Measurements from ENCODE around the gene PPP1R1B.

The PPP1R1B gene

DNA sequence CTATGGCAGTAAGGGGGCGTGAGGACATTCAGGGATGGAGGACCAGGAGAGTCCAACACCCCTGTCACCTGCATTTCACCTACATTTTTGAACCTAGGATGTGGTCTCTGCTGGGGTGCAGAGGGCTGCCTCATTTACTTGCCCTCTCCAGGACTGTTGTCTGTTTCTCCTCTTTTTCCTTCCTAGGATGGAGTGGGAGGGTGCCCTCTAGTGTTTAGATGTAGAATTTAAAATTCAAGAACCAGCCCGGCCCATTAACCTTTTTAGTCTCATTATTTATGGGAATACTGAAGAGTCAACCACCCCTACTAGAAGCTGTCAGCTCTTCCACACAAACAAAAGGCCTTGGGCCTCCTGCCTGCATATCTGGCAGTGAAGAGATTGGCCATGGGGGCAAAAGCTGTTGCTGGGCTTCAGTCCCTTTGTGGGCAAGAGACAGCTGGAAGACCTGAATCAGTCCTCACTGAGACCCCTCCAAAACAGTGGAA is 7.7 kb downstream of the PPP1R1B start:
- DNase-seq = no peak

DNA sequence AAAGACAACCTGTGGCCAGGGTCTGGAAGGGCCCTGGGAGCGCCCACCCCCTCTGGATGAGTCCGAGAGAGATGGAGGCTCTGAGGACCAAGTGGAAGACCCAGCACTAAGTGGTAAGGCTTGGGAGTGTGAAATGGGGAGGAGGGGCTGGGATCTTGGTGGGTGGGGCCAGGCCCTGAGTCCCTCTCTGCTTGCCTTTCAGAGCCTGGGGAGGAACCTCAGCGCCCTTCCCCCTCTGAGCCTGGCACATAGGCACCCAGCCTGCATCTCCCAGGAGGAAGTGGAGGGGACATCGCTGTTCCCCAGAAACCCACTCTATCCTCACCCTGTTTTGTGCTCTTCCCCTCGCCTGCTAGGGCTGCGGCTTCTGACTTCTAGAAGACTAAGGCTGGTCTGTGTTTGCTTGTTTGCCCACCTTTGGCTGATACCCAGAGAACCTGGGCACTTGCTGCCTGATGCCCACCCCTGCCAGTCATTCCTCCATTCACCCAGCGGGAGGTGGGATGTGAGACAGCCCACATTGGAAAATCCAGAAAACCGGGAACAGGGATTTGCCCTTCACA is 8.9 kb downstream of the PPP1R1B start:
- no peak for DNase-seq

DNA sequence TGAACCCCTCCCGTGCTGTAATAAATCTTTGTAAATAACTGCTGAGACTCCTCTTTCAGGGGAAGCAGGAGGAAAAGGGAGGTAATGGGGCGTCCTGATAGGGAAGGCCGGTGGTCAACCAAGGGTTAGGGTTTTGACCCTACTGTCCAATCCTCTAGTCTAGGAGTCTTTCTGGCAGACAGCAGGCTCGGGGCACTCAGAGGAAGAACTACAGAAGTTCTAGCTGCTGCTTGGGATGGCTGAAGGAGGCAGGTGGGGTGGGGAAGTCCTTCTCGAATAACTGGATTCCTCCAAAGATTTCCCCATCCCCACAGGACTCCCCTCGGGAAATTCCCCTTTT is 9.8 kb downstream of the PPP1R1B start:
- no peak for DNase-seq

DNA sequence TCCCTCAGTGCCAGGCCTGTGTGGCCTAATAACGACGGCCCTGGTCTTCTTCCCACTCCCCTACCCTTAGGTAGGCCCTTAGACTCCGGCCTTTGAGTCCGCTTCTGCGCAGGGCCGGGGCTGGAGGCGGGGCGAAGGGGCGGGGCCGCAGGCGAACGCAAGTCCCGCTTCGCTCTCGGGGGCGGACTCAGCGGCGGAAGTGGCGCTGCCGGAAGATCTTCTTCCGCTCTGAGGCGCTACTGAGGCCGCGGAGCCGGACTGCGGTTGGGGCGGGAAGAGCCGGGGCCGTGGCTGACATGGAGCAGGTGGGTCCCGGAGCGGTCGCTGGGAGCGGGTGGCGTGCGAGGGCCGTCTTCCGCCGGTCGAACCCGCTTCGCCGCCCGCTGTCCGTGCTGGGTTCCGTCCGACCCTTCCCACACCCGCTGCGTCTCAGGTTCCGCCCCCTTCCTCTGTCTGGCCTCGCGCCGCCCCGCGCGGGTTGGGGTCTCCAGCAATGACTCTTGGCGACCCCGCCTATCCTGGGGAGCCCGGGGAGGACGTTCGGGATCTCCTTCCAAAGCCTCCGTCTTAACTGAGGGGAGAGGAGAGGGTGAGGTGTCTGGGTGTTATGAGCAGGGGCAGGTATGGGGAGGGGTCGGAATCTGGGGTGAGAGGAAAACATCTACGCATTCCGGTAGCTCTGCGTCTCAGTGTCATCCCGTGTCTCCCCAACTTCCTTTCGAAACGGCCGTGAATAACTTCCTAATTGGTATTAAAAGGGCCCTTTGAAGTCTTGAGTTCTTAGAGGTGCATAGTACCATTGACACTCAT is 10.4 kb downstream of the PPP1R1B start, which contains the start of gene STARD3:
STARD3 (plus strand) TSS at position 218 of the 810 bp plus-strand sequence. CDS start 16,388 bp downstream, outside the sequence.
- peak; percentile 87 for DNase-seq

DNA sequence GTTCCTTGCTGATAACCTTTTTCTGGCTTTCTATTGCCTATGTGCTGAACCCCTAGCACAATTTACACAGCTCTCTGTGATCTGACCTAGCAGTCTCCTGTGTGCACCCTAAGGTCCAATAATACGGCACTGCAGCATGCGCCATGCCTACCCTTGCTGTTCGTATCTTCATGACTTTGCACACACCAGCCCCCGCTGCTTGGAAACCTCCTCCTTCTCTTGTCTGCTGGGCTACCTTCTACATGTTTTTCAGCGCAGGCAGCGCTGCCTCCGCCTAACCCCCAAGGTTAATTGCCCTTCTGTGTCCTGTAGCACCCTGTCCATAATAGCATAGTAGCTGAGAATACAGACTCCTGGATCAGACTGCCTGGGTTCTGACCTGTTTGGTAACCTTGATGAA is 11.6 kb downstream of the PPP1R1B start:
- DNase-seq = no peak

DNA sequence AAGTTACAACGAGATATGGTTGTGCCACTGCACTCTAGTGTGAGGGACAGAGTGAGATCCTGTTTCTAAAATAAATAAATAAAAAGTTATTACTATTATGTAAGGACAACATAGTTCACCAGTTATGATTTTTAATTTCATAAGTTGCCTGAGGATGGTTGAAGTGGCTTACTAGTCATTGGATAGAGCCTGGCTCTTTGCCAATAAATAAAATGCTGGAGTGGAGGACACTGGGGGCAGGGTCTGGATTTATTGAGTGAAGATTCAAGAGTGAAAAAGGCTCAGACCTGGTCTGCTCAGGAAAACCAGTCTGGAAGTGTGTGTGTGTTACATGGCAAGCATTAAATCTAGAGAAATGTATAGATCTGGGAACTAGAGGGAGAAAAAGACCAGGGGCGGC is 12.3 kb downstream of the PPP1R1B start:
- no peak for DNase-seq

DNA sequence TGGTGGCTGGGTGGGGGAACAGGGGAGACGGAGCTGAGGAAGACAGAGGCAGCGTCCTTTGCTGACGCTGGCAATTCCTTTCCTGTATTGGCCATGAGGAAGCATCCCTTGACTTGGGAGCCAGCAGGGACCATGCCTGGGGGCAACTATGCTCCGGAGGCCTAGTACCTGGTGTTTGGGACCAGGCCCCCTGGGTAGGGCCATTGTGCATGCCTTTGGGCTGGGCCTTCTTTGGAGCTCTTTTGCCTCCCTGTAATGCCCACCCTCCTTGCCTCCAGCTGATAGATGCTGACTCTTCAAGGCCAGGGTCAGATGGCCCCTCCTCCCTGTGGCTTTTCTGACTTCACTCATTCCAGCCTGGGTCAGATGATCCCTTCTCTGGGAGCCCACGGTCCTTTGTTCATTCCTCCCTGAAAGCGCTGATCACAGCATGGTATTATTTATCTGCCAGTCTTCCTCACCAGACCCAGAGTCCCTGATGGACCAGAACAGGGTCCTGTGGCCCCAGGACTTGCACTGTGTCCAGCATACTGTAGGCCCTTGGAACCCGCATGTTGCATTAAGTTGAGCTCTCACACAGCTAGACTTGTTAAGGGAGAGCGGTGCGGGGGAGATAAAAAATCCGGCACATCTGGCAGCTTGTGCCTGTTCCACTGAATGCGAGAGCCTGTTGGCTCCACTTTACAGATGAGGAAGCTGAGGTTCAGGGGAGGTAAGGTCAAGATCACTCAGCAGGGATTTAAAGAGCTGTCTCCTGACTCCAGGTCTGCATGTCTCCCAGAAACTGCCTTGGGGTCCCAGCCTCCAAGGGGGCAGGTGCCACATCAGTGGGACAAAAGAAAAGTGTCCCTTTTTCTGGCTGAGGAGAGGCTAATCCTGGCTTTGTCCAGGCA is 13.1 kb downstream of the PPP1R1B start:
- DNase-seq = no peak

GRCh38 chr17:39640591-39641031 is 13.9 kb downstream of the PPP1R1B start:
- no peak for DNase-seq

DNA sequence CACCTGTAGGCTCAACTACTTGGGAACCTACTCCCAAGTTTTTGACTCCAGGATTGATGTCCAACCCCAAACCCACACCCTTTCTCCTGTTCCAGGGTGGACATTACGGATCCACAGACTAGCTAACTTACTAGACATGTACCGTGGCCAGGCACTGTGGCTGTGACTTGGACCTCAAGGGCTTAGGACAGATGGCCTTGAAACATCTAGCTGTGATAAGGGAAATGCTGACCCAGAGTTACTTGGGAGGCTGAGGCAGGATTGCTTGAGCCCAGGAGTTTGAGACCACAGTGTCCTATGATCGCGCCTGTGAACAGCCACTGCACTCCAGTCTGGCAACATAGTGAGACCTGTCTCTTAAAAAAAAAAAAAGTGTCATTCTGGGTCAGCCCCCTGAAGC is 14.3 kb downstream of the PPP1R1B start:
- DNase-seq = no peak

- no peak for DNase-seq
These were observed 15.1 kb downstream of the PPP1R1B start for GRCh38 chr17:39641883-39642282.

DNA sequence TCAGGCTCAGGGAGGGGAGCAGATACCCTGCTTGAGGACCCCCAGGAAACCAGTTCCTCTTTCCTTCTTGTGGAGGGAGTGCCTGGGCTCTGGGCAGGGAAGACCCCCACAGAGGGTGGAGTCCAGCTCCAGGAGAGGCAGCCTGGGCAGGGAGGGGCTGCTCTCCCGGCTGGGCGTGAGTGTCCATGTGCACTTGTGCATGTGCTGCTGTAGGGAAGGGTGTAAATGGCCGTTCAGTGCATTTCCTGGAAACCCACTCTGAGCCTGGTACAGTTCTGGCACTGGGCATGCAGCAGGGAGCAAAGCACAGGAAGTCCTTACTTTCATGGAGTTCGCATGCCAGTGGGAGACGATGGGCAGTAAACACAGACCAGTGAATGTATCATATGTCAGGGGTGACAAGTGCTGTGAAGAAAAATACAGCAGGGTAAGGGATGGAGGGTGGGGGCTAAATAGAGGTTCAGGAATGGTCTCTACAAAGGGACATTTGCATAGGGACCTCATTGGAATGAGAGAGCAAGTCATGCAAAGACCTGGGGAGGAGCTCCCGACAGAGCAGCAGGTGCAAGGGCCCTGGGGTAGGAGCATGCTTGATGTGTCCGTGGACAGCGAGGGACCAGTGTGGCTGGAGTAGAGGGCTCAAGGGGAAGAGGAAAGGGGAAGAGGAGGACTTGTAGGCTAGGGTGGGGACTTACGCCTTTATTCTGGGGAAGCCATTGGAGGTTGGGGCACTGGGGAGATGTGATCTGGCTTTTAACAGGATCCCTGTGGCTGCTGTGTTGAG is 15.7 kb downstream of the PPP1R1B start:
- no peak for DNase-seq

DNA sequence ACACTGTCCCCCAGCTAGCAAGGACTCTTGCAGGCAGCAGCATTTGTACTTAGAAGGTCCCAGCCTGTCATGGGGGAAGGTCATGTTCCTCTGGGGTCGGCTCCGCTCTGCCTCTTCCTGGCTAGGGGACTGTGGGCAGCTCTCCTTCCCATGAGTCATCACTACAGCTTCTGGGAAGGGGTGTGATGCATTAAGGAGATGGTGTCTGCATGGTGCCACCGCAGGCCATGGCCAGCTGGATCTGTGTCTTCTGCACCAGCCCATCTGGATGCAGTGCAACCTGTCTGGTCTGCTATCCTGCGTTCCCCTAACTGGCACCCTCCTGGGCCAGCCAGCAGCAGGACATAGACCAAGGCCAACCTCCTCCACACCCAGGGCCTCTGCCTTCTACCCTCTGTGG is 16.5 kb downstream of the PPP1R1B start:
- no peak for DNase-seq

DNA sequence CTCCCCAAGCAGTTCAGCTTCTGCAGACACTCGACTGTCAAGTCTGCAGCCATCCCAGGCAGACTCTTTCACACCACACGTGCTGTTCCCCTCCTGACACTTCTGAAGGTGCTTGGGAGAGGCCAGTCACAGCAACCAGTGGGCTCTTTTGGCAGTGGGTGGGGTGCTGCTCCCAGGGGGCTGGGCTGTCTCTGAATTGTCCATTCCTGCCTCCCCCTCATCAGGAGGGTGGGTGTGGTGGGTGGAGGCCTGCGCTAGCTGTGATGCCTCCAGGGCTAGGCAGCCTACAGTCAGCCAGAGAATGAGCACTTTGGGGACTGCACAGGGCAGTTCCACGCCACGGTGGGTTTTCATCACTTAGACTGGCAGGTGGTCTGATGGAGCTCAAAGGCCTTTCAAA is 20.5 kb downstream of the PPP1R1B start:
- DNase-seq = no peak

DNA sequence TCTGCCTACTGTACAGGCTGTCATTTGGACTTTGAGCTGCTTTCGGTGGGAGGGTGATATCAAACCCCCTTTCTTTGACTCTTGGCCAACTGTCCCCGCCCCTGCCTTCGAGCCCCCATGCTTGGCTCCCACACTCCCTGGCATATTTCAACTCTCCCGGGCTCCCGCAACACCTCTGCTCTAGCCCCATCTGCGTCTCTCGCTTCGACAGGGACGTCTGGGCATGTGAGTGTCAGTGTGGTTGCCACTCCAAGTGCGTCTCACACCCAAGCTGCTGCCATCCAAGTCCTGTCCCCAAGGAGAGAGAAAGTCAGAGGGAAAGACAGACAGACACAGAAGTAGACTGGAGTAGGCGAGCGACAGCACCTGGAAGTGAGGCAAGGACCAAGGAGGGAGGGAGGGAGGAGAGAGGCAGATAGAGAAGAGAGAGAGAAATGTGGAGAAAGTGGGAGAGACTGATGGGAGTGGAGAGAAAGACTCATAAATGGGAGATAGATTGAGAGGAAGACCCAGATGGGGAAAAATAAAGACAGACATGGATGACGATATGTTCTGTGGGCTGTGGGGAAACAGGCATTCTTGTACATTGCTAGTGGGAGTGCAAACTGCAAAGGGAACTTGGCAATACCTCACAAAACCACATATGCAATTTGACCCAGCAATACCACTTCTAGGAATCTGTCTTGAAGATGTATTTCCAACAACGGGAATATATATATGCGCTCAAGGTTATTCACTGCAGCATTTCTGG is 22.0 kb downstream of the PPP1R1B start:
- DNase-seq = no peak

- no peak for DNase-seq
These were observed 23.4 kb downstream of the PPP1R1B start for GRCh38 chr17:39650121-39650579.

GRCh38 chr17:39651923-39652586 is 25.3 kb downstream of the PPP1R1B start:
- DNase-seq = no peak

- DNase-seq = no peak
These were observed 26.0 kb downstream of the PPP1R1B start for GRCh38 chr17:39652587-39653315.

- DNase-seq = no peak
These were observed 26.5 kb downstream of the PPP1R1B start for GRCh38 chr17:39653316-39653661.

DNA sequence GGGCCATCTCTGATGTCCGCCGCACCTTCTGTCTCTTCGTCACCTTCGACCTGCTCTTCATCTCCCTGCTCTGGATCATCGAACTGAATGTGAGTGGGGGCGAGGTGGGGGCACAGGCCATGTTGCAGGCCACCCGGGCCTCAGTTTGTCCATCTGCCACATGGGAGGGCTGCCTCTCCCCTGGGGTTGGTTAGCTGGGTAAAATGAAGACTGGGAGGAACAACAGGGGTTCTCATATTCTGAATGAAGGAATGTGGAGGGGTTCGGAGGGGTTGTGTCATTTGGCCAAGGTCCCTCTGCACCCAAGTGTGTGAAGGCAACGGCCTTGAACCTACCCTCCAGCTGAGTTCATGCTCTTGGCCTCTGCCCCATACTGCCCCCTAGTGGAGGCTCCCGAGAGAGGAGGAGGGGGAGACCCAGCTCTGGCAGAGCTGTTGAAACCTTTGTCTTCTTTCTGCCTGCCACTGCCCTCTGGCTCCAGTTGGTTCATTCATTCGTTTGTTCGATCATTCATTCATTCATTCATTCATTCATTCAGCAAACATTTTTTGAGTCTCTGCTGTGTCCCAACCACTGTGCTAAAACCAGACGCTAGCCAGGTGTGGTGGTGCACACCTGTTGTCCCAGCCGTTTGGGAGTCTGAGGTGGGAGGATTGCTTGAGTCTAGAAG is 27.0 kb downstream of the PPP1R1B start:
- DNase-seq = peak; percentile 81

- DNase-seq = no peak
These were observed 28.4 kb downstream of the PPP1R1B start for GRCh38 chr17:39655105-39655504.
